SIG-M5 treated with dmso at 0.1 percent for 504 hours (cell line): Measurements from ENCODE around the gene GDPD5.

Experiments used
- DNase-seq: peaks from one replicate; lab custom pipeline; 2025; ENCODE audit not compliant: unreplicated experiment; lab: John Stamatoyannopoulos, UW

Gene GDPD5

GRCh38 chr11:75525433-75526191, at the start of gene GDPD5:
GDPD5 (minus strand) TSS chr11:75525941; CDS start chr11:75477735, 48,206 bp downstream.
- DNase-seq: peak; percentile 90

GRCh38 chr11:75574698-75575602, 49.2 kb upstream of the GDPD5 start:
- no peak for DNase-seq

GRCh38 chr11:75572744-75573143, 47.0 kb upstream of the GDPD5 start:
- no peak for DNase-seq

- no peak for DNase-seq
Measured at GRCh38 chr11:75571625-75572024, 45.9 kb upstream of the GDPD5 start.

GRCh38 chr11:75570559-75571139, 44.9 kb upstream of the GDPD5 start:
- DNase-seq: no peak

- DNase-seq: no peak
Measured at GRCh38 chr11:75568616-75569219, 43.0 kb upstream of the GDPD5 start.

GRCh38 chr11:75567971-75568370, 42.2 kb upstream of the GDPD5 start:
- no peak for DNase-seq

GRCh38 chr11:75566763-75567279, 41.1 kb upstream of the GDPD5 start:
- no peak for DNase-seq

GRCh38 chr11:75565916-75566762, 40.4 kb upstream of the GDPD5 start:
- DNase-seq: no peak

- no peak for DNase-seq
Measured at GRCh38 chr11:75565221-75565814, 39.6 kb upstream of the GDPD5 start.

GRCh38 chr11:75563978-75564552, 38.3 kb upstream of the GDPD5 start:
- DNase-seq: no peak

- no peak for DNase-seq
Measured at GRCh38 chr11:75563501-75563977, 37.8 kb upstream of the GDPD5 start.

- no peak for DNase-seq
Measured at GRCh38 chr11:75562836-75563484, 37.2 kb upstream of the GDPD5 start.

- DNase-seq: peak; percentile 87
Measured at GRCh38 chr11:75562048-75562835, 36.5 kb upstream of the GDPD5 start, which contains the start of gene SERPINH1. SERPINH1 (plus strand) TSS chr11:75562253; CDS start chr11:75566350, 4,097 bp downstream.

GRCh38 chr11:75561426-75562047, 35.8 kb upstream of the GDPD5 start:
- no peak for DNase-seq

GRCh38 chr11:75560644-75561043, 34.9 kb upstream of the GDPD5 start:
- DNase-seq: no peak
